HPDE6-E6E7 (cell line): ENCODE measurements around the gene AKT1S1.
"Not testable (repeated sequence)": the region's sequence is repeated elsewhere in the genome, so short reads cannot be mapped to it uniquely, and the experiment has no call there.

Experiments used
- DNase-seq: peaks from one replicate; pipeline ENCODE4 v3.0.0; 2011; ENCODE audit warnings: missing footprints; ENCODE audit errors: extremely low spot score

The AKT1S1 gene

GRCh38 chr19:49877020-49877878 lies at the start of gene AKT1S1, which contains the start of gene TBC1D17:
Gene AKT1S1, minus strand, starts transcription at chr19:49877355. Its CDS starts 4,060 bp downstream, at chr19:49873295.
Gene TBC1D17, plus strand, starts transcription at chr19:49877702. Its CDS starts 22 bp downstream, at chr19:49877724.
- DNase-seq, result peak; percentile 98

DNA sequence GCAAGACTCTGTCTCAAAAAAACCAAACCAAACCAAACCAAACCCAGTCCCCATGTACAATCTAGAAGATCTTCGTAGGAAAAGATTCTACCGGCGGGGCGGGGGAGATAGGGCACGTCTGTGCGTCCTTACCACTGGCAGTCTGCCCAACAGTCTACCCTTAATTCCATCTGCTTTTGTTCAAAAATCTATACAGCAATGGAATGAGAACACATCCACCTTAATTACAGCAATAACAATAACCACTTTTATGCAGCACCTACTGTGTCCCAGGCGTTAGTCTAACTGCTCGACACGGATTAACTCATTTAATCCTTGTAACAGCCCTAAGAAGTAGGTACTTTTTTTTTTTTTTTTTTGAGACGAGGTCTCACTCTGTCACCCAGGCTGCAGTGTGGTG lies 49.4 kb upstream of the AKT1S1 start:
- no peak for DNase-seq

DNA sequence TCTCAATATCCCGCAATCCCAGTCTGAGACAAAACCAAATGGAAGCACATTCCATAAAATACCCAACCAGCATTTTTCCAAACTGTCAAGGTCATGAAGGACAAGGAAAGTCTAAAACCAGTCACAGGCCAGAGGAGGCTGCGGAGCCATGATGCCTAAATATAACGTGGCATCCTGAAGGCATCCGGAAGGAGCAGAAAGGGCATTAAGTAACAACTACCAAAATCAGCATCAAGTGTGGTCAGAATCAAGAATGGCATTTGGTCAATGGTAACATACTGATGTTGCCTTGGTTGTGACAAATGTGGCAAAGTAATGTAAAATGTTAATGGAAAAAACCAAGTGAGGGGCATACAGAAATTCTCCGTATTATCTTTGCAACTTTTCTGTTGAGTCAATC lies 48.3 kb upstream of the AKT1S1 start:
- no peak for DNase-seq

DNA sequence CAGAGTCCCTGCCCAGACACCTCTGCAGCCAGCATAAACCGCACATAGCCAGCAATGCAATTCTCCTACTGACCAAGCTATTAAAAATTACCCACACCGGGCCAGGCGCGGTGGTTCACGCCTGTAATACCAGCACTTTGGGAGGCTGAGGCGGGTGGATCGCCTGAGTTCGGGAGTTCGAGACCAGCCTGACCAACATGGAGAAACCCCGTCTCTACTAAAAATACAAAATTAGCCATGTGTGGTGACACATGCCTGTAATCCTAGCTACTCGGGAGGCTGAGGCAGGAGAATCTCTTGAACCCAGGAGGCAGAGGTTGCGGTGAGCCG lies 47.7 kb upstream of the AKT1S1 start:
- DNase-seq, result not testable (repeated sequence)

GRCh38 chr19:49924004-49924880 lies 47.1 kb upstream of the AKT1S1 start:
- no peak for DNase-seq

GRCh38 chr19:49923055-49924003 lies 46.2 kb upstream of the AKT1S1 start:
- DNase-seq, result no peak

- no peak for DNase-seq
These were observed 45.0 kb upstream of the AKT1S1 start for GRCh38 chr19:49921871-49922795.

- no peak for DNase-seq
These were observed 43.6 kb upstream of the AKT1S1 start for GRCh38 chr19:49920624-49921363.

GRCh38 chr19:49918089-49918488 lies 40.9 kb upstream of the AKT1S1 start:
- no peak for DNase-seq

DNA sequence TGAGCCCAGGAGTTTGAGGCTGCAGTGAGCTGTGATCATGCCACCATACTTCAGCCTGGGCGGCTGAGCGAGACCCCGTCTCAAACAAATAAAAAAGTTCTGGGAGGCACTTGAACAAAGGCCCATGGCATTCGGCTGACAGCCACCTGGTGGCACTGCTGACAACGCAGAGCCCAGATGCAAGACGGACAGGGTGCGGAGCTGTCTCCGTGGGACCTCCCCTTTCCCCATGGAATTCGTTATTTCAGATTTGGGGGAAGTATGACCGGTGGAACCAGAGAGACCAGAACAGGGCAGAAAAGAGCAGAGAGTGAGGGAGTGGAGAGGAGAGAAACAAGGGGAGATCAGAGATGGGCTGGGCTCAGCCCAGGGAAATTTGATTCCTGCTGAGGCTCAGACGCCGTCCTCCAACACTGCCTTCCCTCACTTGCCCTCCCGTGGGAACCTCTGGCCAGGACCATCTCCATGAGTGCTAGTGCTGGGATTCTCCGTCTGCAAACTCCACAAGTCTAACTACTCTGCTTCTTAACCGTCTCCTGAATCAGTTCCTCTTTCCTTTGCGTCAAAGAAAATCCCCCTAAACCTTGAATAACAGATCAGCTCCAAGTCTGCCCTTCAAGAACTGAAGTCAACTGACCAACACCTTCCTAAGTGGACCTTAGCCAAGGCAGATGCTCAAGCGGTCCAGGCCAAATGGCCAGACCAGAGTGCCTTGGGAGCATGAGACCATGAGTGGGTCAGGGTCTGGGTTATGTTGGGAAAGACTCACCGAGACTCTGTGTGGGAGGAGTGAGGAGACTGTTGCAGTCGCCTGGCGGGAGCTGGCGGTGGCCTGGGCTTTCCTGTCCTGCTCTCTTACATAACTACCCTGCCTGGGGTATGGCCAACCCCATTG lies 39.9 kb upstream of the AKT1S1 start:
- no peak for DNase-seq

- no peak for DNase-seq
These were observed 38.1 kb upstream of the AKT1S1 start for GRCh38 chr19:49915271-49915670.

- no peak for DNase-seq
These were observed 36.6 kb upstream of the AKT1S1 start for GRCh38 chr19:49913720-49914119.

GRCh38 chr19:49912965-49913685 lies 36.0 kb upstream of the AKT1S1 start:
- DNase-seq, result no peak

DNA sequence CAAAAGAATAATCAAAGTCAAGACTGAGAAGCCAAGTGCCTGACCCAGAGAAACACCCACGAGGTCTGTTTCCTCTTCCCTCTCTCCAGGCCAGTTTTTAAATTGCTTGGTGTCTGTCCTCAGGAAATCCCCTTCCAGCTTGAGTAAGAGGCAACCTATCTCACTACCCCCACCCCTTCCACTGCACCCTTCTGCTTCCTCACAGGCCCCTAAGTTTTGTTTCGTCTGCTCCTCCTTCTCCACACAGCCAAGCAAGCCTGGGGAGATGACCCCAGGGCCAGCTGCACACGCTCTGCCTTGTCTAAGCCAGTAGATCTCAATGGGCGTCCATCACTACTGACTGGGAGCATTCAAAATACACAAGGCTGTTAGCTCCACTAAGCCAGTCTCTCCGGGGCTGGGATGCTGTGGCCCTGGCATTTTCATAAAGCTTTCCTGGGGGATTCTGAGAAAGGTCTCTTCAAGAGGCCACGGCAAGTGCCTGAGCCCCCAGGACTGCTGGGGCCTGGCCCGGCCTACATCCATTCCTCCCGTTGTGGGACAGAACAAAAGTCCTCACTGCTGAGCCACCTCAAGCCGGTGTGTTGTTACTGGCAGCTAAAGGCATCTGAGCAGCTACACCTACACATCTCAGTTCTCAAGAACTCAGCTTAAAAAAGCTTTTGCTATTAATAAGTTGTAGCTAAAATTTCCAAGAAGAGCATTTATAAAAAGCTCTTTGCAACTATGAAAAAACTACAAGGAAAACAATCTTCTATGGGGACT lies 34.4 kb upstream of the AKT1S1 start:
- DNase-seq, result no peak

DNA sequence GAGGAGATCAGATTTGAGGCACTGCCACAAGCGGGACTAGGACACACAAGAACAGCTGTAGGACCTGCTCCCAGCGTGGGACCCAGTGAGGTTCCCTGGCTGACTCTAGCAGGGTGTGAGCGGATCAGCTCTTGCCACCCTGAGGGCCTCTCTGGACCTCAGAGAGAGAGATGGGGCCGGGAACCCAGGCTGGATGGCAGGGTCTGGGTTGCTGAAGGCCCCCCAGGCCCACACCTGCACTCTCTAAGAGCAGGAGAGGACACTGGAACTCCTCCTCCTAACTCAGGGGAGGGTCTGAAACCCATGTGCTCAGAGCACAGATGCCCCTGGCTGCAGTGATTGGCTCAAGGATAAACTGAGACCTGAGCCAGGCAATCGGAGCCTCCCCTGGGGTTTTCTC lies 33.0 kb upstream of the AKT1S1 start:
- DNase-seq, result no peak

GRCh38 chr19:49908480-49909420 lies 31.6 kb upstream of the AKT1S1 start:
- DNase-seq, result no peak
